Esophagus muscularis mucosa (tissue), 3 donors: ENCODE results near the gene PREP.

Experiments
- CTCF ChIP-seq, 3 experiments: fragments of 200-600 bp in 2 of 3; fragments of 450-650 bp in 1 of 3; sonication (generic) in 2 of 3; IDR thresholded peaks; one replicate each; pipeline ENCODE4 v1.5.1; 2017 to 2019; ENCODE audit warnings: antibody characterized with exemption in 3 of 3, mild to moderate bottlenecking in 2 of 3, moderate library complexity in 1 of 3
- POLR2A ChIP-seq: fragments of 450-650 bp; IDR thresholded peaks from one replicate; pipeline ENCODE4 v1.6.1; 2017; ENCODE audit warnings: antibody characterized with exemption, moderate library complexity, mild to moderate bottlenecking, low read depth

GRCh38 chr6:105428342-105428957 is 25.6 kb upstream of the PREP start:
- TF ChIP-seq CTCF (IDR thresholded peaks at IDR 0.05) (no peak), POLR2A (no peak)
